Mesenteric fat pad (tissue), 1 donor: ENCODE results near the gene NOM1. TPM values are rescaled to one million over a fixed set of nuclear protein-coding genes. Genes with fewer than 3 reads are reported as not detected.
A peak's percentile ranks its signal among the peaks of the same experiment; 100 is the strongest.
"Not testable (repeated sequence)": the region's sequence is repeated elsewhere in the genome, so short reads cannot be mapped to it uniquely, and the experiment has no call there.

Experiments
- DNase-seq: peaks from one replicate; pipeline ENCODE4 v3.0.0-alpha.2; 2020; ENCODE audit warnings: low spot score
- long read RNA-seq: library from polyadenylated mRNA; unstranded; transcript quantifications from one replicate; pipeline ENCODE4 v2.0.0, GENCODE V29; 2020
- total RNA-seq: library from RNA; stranded (reverse); fragmentation: NEBNext Ultra II Directional; extraction: Animal tissue kit (Norgen Biotek cat#: 25700); gene quantifications from one replicate; pipeline ENCODE4 v1.2.1, GENCODE V29; 2021
- donor health status: DM: yes; HTN: yes; CAD: no.

The NOM1 gene
- total RNA-seq = 19.9 TPM
- long read RNA-seq, full-length matches to known transcripts = 8 of 23 reads
- long read RNA-seq, partial matches to known transcripts = 13 of 23 reads
- long read RNA-seq, other reads (novel, unspliced or antisense) = 2 of 23 reads

- DNase-seq = peak; percentile 97
Measured at GRCh38 chr7:156949541-156950380, at the start of gene NOM1. NOM1 (plus strand) TSS chr7:156949712; CDS start chr7:156949738, 26 bp downstream.

DNA sequence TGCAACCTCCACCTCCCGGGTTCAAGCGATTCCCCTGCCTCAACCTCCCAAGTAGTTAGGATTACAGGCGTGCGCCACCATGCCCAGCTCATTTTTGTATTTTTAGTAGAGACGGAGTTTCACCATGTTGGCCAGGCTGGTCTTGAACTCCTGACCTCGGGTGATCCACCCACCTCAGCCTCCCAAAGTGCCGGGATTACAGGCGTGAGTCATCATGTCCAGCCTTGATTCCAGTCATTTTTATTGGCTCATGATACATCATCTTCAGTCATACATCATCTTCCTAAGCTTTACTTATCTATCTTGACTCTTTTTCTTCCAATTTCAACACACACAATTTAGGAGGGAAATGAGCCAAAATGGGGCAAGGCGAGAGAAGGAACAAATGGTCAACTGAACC lies 49.4 kb upstream of the NOM1 start:
- DNase-seq = not testable (repeated sequence)

- no peak for DNase-seq
Measured at GRCh38 chr7:156903232-156903909, 46.1 kb upstream of the NOM1 start.

- no peak for DNase-seq
Measured at GRCh38 chr7:156906200-156906649, 43.3 kb upstream of the NOM1 start.

DNA sequence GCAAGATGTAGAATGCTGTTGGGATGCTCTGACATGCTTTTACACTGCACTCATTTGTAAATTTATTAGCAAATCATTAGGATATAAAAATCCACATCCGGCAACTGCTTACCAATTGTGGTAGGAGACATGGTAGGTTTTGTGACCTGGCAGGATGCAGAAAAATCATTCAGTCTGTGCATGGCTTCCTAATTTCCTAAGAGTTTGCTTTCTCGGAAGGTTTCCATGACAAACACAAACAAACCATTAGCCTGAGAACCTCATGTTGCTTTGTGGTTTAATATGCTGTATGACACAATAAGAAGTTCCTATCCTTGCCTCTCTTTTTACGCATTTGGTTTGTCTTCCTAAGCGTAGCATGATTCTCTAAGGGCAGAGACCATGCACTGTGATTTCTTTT lies 41.9 kb upstream of the NOM1 start:
- DNase-seq = no peak

DNA sequence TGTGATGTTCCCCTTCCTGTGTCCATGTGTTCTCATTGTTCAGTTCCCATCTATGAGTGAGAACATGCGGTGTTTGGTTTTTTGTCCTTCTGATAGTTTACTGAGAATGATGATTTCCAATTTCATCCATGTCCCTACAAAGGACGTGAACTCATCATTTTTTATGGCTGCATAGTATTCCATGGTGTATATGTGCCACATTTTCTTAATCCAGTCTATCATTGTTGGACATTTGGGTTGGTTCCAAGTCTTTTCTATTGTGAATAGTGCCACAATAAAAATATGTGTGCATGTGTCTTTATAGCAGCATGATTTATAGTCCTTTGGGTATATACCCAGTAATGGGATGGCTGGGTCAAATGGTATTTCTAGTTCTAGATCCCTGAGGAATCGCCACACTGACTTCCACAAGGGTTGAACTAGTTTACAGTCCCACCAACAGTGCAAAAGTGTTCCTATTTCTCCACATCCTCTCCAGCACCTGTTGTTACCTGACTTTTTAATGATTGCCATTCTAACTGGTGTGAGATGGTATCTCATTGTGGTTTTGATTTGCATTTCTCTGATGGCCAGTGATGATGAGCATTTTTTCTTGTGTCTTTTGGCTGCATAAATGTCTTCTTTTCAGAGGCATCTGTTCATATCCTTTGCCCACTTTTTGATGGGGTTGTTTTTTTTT lies 39.8 kb upstream of the NOM1 start:
- not testable (repeated sequence) for DNase-seq

GRCh38 chr7:156918635-156919034 lies 30.9 kb upstream of the NOM1 start:
- no peak for DNase-seq

DNA sequence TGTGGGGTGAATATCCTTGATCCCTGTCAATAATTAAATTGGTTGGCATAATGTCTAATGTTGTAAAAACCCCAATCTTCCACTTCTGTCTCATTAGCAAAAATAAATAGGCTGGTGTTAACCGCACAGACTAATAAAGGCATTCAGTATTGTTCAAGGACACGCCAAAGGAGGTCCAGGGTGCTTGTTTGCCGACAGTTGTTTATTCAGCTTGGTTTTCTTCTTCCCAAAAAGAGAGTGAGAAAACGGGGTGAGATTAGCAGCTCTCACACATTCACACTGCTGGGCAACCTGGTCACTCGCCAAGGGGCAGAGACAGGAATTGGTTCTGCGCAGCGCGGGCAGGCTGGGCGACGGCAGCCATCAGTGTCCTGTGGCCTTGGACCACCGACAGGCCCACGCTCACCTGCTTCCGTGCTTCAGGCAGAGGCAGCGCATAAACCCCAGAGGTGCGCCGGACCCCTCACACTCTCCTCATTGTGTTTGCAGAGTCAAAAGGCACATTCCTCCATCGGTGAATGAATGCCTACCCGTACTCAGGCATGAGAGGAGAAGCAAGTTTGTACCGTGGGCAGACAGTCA lies 30.3 kb upstream of the NOM1 start:
- DNase-seq = peak; percentile 76

GRCh38 chr7:156920076-156920475 lies 29.4 kb upstream of the NOM1 start:
- peak; percentile 53 for DNase-seq

DNA sequence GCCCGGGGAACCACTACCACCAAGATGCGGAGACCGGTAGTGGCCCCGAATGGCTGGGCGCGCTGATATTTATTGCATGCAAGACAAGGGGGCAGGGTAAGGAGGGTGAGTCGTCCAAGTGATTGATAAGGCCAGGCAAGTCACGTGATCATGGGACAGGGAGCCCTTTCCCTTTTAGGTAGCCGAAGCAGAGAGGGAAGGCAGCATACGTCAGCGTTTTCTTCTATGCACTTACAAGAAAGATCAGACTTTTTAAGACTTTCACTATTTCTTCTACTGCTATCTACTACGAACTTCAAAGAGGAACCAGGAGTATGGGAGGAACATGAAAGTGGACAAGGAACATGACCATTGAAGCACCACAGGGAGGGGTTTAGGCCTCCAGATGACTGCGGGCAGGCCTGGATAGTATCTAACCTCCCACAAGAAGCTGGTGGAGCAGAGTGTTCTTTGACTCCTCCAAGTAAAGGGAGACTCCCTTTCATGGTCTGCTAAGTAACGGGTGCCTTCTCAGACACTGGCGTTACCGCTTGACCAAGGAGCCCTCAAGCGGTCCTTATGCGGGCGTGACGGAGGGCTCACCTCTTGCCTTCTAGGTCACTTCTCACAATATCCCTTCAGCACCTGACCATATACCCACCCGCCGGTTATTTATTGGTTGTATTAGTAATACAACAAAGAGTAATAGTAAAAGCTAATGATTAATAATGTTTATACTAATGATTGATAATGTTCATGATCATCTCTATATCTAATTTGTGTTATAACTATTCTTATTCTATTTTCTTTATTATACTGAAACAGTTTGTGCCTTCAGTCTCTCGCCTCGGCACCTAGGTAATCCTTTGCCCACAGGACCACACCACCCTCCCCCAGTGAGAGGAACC lies 28.8 kb upstream of the NOM1 start:
- peak; percentile 39 for DNase-seq

DNA sequence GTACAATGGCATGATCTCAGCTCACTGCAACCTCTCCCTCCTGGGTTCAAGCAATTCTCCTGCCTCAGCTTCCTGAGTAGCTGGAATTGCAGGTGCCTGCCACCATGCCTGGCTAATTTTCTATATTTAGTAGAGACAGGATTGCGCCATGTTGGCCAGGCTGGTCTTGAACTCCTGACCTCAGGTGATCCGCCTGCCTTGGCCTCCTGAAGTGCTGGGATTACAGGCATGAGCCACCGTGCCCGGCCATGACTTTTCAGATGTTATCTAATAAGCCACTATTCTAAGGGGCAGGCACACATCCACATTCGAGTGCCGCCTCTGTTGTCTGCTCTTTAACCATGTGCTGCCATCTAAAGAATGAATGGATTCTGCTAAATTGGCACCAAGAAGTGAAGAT lies 27.2 kb upstream of the NOM1 start:
- not testable (repeated sequence) for DNase-seq

DNA sequence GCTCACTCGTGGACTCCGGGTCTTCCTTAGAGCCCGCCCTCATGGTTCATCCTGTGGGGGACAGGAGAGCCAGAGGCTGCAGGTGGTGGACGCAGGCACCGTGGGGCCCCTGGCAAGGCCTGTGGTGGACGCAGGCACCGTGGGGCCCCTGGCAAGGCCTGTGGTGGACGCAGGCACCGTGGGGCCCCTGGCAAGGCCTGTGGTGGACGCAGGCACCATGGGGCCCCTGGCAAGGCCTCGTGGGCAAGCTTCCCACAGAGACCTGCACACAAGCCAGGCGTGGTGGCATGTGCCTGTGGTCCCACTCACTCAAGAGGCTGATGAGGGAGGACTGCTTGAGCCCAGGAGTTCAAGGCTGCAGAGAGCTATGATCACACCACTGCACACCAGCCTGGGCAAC lies 23.7 kb upstream of the NOM1 start:
- not testable (repeated sequence) for DNase-seq

DNA sequence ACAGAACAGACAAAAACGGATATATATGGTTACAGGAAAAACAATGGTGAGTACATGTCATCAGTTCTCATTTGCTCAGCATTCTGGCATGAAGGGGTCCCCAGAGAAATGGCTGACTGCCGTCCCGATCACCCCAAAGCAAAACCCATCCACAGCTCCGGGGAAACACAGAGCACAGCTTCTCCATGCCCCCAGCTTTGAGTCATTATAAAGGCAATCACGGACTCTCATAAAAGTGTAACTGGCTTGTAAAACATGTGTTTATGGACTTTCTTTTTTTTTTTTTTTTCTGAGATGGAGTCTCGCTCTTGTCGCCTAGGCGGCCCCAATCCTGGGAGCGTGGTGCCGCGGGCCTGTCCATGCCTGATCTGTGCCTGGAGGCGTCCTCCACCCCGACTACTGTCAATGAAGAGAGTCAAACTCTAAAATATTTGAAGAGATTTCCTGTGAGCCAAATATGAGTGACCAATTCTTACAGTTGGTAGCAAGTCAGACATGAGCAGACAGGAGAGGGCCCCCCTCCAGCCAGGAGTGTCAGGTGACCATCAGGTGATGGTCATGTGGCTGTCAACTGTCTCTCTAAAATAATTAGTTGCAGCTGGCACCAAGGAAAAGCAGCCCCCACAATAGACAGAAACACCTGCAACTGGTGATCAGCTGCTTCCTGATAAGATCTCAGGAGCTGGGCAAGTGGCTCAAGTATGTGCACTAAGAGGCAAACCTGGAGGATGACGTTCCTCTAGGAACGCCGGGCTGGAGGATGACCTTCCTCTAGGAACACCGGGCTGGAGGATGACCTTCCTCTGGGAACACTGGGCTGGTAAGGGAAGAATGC lies 21.7 kb upstream of the NOM1 start:
- DNase-seq = no peak

GRCh38 chr7:156928406-156928747 lies 21.1 kb upstream of the NOM1 start:
- no peak for DNase-seq

GRCh38 chr7:156929789-156930539 lies 19.5 kb upstream of the NOM1 start:
- no peak for DNase-seq

DNA sequence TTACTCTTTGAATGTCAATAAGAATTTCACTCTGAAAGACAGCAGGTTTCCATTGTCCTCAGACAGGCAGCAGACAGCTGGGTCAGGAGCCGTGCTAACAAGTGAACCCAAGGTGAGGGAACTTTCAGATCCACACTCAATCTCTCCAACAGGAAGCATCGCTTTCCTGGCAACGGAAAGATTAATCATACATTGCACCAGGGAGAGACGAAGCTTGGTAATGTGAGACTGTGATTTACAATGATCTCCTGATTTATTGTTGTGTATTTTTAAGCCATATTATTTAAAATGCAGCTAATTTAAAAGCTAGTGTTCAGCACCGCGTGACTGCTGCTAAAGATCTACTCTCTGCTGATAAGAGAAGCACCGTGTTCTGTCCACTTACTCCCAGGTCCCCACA lies 17.5 kb upstream of the NOM1 start:
- no peak for DNase-seq

DNA sequence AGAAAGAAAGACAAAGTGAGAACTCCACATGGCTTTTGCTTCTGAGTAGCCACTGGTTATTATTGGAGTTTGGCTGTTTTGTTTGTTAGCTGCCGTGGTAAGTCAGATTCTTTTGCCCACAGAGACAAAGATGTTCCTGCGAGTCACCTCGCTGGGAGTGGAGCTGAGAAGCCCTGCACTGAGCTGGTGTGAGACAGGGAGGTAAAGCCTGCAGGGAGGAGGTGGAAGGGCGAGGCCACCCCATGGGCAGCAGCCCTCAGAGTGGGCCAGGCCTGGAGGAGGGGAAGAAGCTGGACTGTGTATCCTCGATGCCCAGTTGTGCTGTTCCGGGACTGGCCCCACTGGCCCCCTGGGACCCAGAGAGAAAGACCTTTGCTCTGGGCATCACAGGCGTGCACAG lies 14.3 kb upstream of the NOM1 start:
- DNase-seq = no peak

DNA sequence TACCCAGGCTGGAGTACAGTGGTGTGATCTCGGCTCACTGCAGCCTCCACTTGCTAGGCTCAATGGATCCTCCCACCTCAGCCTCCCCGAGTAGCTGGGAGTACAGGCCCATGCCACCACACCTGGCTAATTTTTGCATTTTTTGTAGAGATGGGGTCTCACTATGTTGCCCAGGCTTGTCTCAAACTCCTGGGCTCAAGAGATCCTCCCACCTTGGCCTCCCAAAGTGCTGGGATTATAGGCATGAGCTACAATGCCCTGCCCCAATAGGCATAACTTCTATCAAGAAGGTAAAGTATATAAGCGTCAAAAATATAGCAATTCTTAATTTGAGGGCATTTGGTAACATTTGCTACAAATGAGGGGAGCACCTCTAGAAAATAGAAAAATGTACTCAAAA lies 12.7 kb upstream of the NOM1 start:
- not testable (repeated sequence) for DNase-seq
